Activated CD4-positive, alpha-beta T cell treated with anti-CD3 and anti-CD28 coated beads, Interleukin-2, amount 50 U/mL, for 48 hours (primary cell): ENCODE results near the gene SMAD7.

Experiments
- DNase-seq, 2 experiments: peaks; one replicate each; pipeline ENCODE4 v3.0.0-alpha.2; 2020

The SMAD7 gene, protein sequence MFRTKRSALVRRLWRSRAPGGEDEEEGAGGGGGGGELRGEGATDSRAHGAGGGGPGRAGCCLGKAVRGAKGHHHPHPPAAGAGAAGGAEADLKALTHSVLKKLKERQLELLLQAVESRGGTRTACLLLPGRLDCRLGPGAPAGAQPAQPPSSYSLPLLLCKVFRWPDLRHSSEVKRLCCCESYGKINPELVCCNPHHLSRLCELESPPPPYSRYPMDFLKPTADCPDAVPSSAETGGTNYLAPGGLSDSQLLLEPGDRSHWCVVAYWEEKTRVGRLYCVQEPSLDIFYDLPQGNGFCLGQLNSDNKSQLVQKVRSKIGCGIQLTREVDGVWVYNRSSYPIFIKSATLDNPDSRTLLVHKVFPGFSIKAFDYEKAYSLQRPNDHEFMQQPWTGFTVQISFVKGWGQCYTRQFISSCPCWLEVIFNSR

DNA sequence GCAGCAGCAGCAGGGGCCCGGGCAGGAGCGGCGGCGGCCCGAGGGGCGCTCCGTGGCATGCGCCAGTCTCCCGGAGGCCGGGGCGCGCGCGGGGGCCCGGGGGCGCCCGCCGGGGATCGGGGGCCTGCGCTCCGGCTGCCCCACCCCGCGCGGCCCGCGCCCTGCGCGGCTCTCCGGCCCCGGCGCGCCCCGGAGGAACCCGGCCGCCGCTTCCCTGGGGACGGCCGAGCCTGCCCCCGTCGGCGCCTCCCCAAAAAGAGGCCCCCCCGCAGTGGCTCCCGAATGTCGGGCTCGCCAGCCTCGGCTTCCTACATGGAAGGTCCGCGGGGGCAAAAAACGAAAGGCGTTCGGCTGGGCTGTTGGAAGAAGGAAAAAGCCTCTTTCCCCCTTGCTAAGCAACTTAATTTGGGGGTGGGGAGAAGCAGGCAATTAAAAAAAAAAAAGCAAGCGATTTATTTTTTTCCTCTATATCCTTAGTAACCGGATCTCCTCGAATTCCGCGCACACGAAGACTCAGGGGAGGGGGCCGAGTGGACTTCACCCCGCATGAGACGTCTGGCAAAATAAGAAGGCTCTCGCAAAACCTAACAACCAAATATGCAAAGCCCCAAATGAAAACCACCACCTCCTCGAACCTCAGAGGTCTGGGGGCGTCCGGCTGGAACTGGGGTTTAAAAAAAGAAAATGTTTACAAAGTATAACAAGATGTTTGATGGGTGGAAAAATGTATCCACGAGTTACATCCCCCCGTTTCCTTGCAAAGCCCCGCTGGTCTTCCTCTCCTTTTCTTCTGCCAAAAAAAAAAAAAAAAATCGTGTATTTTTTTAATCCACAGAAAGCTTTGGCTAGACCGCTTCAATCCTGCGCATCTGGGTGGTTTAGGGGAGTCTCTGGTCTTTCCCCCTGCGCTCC, at the start of gene SMAD7:
Gene SMAD7 (minus strand): TSS at position 430 of the 912 bp plus-strand sequence. CDS start 541 bp downstream, outside the sequence.
- no peak for DNase-seq

DNA sequence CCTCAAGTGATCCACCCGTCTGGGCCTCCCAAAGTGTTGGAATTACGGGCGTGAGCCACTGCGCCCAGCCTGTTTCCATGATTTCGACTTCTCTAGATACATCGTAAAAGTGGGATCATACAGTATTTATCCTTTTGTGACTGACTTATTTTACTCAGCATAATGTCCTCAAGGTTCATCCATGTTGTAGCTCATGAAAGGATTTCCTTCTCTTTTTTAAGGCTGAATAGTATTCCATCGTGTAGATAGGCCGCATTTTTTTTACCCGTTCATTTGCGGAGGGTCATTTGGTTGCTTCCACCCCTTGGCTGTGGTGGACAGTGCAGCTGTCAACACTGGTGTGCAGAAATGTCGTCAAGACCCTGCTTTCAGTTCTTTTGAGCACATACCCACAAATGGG, 48.8 kb upstream of the SMAD7 start:
- no peak for DNase-seq

DNA sequence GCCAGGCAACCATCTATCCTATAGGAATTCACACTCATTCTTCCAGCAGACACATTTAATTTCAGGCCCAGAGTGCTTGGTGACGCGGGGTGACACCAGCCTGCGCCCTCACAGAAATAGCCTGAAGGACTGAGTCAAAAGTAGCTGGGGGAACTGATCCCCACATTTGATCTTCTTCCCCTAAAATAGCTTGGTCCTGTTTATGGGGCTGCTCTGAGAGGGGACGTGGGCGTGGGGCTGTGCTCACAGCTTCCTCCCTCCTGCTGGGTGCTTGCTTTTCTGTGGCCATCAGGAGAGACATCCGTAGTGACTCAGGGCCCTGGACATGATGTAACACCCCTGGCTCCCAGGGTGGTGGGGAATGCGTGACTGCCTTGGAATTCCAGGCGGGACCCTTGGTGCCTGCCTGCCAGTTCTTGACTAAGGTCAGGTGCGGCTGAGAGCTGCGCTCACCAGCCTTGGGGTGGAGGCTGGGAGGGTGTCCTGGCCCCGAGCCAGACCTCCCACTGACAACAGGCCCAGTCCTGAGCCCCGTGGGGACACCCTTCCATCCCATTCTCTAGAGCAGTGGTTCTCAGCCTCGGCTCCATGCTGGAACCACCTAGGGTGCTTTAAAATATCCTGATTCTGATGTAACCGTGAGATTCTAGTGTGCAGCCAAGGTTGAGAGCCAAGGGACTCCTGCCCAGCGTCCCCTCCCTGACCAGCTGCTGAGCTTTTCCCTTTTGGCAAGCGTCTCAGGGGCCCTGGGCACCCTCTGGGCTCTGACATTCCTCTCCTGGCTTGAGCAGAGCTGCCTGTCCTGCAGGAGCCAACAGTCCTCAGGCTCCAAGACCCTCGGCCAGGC, 47.4 kb upstream of the SMAD7 start:
- no peak for DNase-seq

DNA sequence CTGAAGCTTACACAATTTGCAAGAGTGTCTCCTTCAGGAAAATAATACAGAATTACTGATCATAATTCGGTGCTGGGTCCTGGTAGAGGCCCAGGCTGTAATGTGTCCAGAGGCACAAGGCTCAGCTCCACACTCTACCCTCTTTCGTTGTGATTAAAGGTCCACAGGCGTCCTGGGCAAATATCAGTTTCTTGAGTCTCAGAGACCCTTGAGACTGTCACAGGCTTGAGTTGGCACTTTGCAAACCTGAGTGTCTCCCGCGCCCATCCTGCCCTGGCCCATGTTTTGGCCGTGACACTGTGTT, 46.9 kb upstream of the SMAD7 start:
- no peak for DNase-seq

DNA sequence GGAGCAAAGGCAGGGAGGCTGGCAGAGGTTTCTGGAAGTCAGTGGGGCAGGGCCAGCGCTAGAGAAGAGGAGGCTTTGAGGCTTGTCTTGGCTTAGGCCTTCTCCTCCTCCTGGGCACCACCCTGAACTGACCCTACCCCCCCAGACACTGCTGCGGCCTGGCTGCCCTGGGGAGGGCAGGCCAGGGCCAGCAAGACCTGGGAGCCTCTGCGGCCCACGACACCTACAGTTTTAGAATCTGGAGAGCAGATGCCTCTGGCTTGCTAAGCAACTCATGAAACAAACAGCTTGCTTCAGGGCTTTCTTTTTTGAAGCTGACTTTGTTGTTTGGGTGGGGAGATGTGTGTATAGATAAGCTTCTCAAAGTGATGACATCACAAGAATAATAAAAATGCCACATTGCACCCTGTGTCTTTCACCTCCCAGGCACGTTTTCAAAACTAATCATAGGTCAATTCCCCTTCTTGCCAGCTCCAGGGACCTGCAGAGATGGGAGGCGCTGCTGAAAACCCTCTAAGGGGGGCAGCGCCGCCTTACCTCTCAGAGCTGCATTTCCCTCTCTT, 46.2 kb upstream of the SMAD7 start:
- DNase-seq: no peak

DNA sequence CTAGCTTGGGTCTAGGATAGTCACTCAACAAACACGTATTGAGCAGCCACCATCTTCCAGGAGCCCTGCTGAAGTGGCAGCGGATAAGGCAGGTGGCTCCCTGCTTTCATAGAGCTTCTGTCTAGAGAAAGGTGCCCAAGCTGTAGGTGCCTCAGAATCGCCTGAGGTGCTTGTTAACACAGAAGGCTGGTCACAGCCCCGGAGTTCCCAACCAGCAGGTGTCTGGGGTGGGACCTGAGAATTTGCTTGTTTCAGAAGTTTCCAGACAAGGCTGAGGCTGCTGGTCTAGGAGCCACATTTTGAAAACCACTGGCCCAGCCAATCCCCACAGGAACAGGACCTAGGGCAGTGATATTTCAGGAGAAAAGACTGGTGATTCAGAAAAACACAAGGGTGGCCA, 45.3 kb upstream of the SMAD7 start:
- no peak for DNase-seq

DNA sequence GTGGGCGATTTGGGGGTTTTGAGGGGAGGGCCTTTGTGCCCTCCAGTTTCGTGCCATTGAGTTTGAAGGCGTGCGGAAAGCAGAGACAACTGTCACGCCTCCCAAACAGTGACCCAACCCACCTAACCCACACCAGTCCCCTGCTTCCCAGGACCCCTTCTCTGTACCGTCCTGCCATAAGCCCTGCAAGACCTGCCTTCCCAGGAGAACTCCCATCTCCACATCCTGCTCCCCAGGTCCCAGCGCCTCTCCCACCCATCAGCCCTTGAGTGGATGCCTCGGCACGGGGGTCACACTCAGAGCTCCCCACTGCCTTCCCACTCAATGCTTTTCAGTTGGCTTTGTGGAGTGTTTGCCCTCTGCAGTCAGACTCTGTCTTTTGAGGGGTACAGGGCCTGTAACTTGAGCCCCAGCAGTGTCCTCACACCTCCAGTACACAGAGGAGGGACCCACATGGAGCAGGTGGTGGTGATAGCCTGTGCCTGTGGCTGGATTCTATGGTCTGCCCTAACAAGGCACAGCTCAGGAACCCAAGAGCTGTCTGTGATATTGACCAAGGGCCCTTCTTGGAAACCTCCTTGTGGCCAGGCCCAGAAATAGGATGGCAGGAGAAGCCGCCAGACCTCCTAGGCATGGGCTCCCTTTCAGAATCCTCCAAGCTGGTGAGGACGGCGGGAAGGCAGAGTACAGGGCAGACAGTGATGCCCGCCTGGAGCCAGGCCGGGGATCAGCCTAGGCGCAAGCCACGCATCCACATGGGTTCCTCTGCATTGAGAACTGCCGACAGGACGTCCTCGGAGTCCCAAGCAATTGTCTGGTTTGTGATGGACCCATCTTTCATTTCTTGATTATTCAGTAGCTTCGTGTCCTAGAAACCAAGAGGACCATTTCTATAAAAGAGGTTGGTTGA, 44.4 kb upstream of the SMAD7 start:
- no peak for DNase-seq

DNA sequence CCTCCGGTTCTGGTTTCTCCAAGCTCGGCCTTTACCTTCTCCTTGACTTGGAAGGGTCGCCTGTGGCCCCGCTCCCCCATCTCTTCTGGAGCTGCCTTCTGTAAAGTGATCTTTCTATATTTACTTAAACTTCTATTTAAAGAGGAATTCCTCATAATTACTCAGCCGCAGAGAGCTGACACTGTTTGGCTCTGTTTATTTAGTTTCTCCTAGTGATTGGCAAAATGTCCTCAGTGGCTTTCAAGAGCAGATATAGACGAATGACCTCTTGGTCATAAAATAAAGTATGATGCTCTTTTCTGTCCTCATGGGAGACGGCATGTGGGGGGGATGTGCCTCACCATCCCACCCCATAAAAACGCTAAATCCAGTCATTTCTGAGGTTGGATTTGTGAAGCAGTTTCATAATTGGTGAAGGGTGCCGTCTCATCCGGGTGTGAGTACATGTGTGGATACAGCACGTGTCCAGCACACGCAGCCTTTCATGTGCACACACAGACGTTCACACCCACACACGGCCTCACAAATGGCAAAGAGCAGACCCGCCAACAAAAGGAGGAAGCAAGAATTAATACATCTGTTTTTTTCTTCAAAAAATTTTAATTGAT, 43.4 kb upstream of the SMAD7 start:
- no peak for DNase-seq

DNA sequence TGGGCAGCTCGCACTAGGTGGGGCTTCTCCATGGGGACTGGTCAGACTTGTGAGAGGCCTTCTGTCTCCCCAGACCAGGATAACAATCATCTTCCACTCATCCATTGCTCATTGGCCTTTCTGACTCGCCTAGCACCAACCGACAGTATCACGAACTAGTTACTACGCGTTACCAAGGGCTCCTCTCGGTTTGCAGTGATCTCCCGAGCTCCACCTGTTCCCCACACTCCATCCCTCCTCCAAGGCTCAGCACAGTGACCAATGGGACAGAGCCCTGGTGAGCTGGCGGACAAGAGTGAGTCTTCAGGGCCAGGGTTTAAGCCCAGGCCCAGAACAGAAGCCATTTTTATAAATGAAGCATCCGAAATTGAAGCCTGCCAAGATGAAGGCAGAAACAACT, 42.8 kb upstream of the SMAD7 start:
- DNase-seq: no peak

DNA sequence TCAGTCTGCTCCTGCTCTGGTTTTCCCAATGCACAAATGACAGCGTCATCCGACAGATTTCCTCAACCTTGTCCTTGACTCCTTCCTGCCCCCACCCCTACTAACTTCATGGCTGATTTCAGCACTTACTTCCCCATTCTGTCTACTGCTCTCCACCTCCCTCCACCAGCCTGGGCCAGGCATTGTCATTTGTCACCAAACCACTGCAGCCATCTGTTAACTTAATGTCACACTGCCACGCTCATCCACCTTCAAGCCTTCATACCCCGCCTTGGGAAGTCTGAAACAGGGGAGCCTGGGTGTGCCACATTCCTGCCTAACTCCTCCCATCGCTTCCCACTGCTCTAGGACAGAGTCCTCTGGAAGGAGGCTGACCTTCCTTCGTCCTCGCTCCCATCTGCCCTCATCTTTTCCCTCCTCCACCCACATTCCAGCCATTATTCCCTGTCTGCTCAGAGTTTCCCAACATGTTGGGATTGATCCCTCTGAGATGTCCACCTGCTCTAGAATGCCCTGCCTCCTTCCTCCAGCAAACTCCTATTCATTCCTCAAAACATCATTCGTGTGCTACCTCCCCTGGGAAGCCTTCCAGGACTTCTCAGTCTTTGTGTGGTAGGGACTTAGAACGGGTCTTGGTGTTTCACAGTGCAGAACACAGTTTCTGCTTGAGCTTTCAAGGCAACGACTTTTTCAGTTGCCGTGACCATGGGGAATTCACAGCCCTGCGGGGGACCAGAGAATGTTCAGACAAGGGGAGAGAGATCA, 42.2 kb upstream of the SMAD7 start:
- DNase-seq: no peak

DNA sequence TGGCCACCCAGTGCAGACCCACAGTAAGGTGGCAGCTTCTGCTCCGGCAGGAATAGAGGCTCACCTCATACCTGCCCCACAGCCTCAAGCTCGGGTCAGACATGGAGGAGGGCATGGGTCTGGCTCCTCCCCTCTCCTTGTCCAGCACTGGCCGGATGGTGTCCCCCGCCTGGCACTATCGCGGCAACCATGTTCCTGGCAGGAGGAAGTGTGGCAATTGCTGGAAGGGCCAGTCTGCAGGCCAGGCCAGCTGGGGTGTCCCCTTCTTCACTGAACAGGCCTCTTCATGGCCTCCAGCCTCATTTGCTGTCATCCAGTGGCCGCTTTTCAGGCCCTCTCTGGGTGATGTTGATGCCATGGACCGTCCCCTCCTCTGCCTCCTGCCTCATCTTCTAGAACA, 41.4 kb upstream of the SMAD7 start:
- DNase-seq: no peak

DNA sequence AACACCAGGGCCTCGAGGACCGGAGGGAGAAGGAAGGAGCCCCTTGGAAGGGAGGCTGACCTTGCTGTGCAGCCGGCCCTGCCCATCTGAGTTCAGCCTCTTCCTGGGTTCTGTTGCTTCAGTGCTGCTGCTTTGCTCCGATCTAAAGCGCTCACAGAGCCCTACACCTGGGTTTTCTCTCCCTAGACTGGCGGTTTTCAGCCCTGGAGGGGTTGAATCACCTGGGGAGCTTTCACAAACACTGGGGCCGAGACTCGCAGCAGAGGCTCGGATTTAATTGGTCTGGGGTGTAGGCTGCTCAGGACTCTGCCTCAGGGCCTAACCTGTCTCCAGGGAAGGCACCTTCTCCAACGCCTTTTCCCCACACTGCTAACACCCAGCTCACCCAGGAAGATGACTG, 40.9 kb upstream of the SMAD7 start:
- no peak for DNase-seq

DNA sequence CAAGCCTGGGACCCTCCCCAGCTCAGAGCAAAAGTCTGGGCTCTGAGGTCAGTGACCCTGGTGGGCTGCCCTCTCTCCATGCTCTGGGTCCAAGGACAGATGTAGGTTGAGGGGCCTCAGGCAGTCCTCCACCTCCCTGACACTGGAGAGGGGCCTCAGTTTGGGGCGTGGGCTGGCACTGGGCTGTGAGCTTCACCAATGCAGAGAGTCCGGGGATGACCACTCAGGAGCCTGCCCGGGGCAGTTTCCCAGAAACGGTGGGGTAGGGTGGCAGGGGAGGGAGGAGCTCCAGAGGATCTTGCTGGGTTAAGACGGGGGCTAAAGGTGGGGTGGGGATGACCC, 40.5 kb upstream of the SMAD7 start:
- DNase-seq: no peak

DNA sequence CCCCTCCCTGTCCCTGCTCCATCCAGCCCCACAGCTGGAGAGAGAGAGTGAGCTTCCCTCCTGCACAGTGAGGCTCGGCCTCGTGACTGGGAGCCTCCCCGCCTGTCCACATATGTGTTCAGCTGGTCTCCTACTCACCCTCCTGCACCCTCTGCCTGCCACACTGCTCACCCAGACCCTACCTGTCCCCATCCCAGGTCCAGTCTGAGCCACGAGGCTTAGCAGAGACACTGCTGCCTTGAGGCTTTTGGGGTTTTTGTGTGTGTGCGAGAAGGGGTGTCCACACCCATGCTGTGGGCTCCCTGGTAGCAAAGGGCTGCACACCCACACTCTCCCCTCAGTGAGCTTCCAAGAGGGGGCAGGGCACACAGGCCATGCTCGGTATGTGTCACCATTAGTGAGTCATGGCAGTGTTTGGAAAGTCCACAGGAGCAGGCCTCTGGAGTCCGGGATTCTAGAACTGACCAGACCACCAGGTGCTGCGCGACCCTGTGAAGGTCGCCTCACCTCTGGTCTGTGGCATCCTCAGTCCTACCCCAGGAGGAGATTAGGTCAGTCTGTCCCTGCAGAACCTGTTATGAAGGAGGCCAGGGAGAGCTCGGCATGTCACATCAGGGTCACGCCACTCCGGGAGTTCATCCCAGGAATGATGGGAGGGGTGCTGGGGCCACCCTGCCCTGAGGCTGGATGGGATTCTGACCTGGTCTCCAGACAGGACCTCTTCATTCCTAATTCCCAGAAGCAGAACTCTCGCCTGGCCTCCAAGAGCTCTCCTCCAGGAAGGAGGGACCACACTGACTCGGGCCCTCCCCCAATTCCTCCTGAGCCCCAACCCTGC, 39.9 kb upstream of the SMAD7 start:
- no peak for DNase-seq

DNA sequence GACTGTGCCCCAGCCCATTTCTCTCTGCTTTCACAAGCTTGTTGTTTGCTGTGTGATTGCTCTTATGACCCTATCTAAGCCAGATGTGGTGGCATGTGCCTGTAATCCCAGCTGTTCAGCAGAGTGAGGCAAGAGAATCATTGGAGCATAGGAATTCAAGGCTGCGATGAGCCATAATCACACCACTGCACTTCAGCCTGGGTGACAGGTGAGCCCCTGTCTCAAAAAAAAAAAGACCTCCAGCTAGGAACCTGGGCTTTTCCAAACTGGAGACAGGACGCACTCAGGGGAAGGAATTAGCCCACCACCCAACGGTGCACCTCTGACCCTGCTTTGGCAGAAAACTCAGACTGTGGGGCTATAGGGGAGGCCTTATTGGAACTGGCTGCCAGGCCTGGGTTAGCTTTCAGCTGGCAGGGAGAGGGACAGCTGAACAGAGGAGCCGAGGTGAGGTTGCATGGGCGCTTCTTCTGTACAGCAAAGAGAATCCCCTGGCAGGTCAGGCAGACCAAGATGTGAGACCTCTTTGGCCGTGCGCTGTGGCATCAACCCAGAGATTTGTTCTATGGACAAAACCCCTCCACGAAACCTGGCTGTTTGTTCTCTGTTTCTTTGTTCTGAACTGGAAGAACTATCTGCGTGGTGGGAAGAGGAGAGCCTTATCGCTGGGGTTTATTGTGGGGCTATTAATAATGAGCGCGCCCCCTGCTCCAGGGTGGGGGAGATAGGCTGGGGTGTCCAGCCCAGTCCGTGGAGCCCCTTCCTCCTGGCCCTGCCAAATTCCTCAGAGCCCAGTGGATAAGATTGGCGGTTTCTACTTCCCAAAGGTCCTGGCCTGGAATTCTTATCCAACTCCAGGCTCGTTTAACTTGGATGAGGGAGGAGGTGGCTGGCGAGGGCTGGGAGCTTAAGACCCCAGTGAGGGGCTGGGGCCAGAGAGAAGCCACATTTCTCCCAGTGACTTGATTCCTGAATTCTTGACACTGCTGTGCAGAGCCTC, 38.8 kb upstream of the SMAD7 start:
- no peak for DNase-seq

DNA sequence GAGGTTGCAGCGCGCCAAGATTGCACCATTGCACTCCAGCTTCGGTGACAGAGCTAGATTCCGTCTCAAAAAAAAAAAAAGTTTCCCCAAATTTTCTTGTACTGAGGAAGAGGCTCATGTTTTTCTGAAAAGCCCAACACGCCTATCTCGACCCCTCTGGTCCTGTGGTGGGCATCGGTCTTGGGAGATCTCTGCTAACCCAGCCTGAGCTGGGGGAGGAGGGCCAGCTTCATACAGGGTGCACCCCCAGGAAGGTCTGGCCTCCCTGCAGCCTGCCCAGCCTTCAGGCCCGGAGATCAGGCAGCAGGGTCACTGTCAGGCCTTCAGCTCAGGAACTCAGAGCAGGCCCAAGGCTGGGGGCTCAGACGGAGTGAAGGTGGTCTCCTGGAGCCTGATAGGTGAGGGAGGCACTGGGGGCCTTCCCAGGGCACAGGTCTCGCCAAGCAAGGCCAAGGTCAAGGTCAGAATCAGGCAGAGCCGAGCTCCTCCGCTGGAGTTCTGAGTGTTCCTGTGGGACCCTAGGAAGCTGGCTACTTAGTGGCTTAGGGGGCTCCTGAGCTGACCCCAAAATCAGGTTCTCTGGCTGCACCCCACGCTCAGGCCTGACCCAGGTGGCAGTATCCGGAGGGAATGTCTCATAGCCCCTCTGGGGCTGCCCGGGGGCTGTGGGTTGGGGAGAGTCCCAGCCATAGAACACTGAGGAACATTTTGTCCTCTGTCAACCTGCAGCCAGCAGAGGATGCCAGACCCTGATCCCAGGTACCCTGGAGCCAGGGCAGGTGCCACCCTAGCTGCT, 37.9 kb upstream of the SMAD7 start:
- no peak for DNase-seq

DNA sequence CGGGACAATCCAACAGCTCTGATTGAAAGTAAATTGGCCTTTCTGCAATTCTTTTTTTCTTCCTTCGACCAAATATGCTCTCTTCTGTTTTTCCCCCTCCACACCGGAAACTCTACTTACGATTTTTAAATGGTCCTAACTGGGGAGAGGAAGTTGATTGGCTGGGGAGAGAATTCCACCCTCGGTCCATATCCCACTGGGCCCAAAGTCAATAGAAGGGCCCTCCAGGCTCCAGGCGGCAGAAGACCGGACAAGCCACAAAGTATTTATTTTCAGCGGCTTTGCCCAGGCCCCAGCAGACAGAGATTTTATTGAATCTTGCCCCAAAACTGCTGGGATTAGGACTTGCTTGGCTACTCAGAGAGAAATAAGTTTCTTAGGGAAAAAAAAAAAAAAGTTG, 37.1 kb upstream of the SMAD7 start:
- DNase-seq: no peak
